Thyroid gland (tissue), 4 donors: ENCODE results near the gene GTF2H1.

ENCODE experiments used
- POLR2A ChIP-seq, 2 donors: fragments of 450-650 bp; IDR thresholded peaks; one replicate each; pipeline ENCODE4 v1.6.1; 2017; ENCODE audit warnings: antibody characterized with exemption in 2 of 2, mild to moderate bottlenecking in 2 of 2, moderate library complexity in 1 of 2
- TF ChIP-seq, protein P1 (sequence below), 6 experiments: fragments of 200-600 bp in 3 of 6; fragments of 450-650 bp in 3 of 6; sonication (generic) in 3 of 6; IDR thresholded peaks; one replicate each; pipeline ENCODE4 v1.5.1; 2016 to 2019; ENCODE audit warnings: antibody characterized with exemption in 6 of 6, mild to moderate bottlenecking in 2 of 6, inconsistent platforms in 1 of 6, moderate library complexity in 1 of 6

DNA sequence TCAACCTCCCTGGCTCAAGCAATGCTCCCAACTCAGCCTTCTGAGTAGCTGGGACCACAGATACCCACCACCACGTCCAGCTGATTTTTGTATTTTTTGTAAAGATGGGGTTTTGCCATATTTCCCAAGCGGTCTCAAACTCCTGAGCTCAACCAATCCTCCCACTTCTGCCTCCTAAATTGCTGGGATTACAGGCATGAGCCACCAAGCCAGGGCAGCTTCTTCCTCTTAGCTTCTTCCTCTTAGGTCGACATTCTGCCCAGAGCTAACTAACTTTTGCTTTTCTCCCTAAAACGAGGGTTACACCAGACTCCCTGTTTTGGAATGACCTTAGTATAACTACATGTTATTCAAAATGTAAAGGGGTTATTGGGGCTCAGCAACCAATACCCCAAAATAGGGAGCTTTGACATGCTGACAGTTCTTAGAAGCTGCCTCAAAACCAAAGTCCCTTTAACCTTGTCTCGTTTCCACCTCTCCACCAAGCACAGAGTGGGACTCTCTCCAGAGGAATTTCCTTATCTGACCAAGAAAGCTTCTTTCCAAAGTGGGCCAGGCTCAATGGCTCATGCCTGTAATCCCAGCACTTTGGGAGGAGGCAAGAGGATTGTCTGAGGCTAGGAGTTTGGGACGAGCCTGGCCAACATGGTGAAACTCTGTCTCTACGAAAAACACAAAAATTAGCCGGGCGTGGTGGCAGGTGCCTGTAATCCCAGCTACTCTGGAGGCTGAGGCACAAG, 7.4 kb upstream of the GTF2H1 start:
- TF ChIP-seq, protein P1, sequence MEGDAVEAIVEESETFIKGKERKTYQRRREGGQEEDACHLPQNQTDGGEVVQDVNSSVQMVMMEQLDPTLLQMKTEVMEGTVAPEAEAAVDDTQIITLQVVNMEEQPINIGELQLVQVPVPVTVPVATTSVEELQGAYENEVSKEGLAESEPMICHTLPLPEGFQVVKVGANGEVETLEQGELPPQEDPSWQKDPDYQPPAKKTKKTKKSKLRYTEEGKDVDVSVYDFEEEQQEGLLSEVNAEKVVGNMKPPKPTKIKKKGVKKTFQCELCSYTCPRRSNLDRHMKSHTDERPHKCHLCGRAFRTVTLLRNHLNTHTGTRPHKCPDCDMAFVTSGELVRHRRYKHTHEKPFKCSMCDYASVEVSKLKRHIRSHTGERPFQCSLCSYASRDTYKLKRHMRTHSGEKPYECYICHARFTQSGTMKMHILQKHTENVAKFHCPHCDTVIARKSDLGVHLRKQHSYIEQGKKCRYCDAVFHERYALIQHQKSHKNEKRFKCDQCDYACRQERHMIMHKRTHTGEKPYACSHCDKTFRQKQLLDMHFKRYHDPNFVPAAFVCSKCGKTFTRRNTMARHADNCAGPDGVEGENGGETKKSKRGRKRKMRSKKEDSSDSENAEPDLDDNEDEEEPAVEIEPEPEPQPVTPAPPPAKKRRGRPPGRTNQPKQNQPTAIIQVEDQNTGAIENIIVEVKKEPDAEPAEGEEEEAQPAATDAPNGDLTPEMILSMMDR (IDR thresholded peaks at IDR 0.05), result no peak
- TF ChIP-seq POLR2A (IDR thresholded peaks at IDR 0.05), result no peak
